ENCODE data around the gene ZDHHC5.
"Not testable (repeated sequence)": the region's sequence is repeated elsewhere in the genome, so short reads cannot be mapped to it uniquely, and the experiment has no call there.

Gene ZDHHC5

GRCh38 chr11:57644748-57645688, 22.9 kb upstream of the ZDHHC5 start:
- peak; percentile 92 for DNase-seq

GRCh38 chr11:57645689-57646085, 22.2 kb upstream of the ZDHHC5 start:
- no peak for DNase-seq

GRCh38 chr11:57646194-57646798, 21.6 kb upstream of the ZDHHC5 start:
- DNase-seq = no peak

GRCh38 chr11:57646799-57647303, 21.1 kb upstream of the ZDHHC5 start:
- no peak for DNase-seq

- DNase-seq = no peak
These were observed 20.5 kb upstream of the ZDHHC5 start for GRCh38 chr11:57647372-57647771.

GRCh38 chr11:57647960-57648800, 19.7 kb upstream of the ZDHHC5 start:
- DNase-seq = no peak

- DNase-seq = no peak
These were observed 18.8 kb upstream of the ZDHHC5 start for GRCh38 chr11:57648801-57649735.

- DNase-seq = peak; percentile 79
These were observed 17.8 kb upstream of the ZDHHC5 start, which contains the start of gene YPEL4 for GRCh38 chr11:57649826-57650738. Gene YPEL4 (minus strand): TSS chr11:57649912. CDS start chr11:57647107, 2,805 bp downstream.

GRCh38 chr11:57650739-57651090, 17.2 kb upstream of the ZDHHC5 start:
- no peak for DNase-seq

- no peak for DNase-seq
These were observed 16.5 kb upstream of the ZDHHC5 start for GRCh38 chr11:57651408-57651807.

GRCh38 chr11:57652230-57652629, 15.7 kb upstream of the ZDHHC5 start:
- DNase-seq = not testable (repeated sequence)

- DNase-seq = no peak
These were observed 15.3 kb upstream of the ZDHHC5 start for GRCh38 chr11:57652662-57653061.

- no peak for DNase-seq
These were observed 14.8 kb upstream of the ZDHHC5 start for GRCh38 chr11:57653163-57653562.

GRCh38 chr11:57656885-57657193, 11.1 kb upstream of the ZDHHC5 start:
- DNase-seq = no peak

- DNase-seq = peak; percentile 99
These were observed 10.5 kb upstream of the ZDHHC5 start, which contains the start of gene CLP1 for GRCh38 chr11:57657194-57658022. Gene CLP1 (plus strand): TSS chr11:57657762. CDS start chr11:57659477, 1,715 bp downstream.

GRCh38 chr11:57658023-57658361, 9.9 kb upstream of the ZDHHC5 start:
- DNase-seq = no peak

- no peak for DNase-seq
These were observed 8.2 kb upstream of the ZDHHC5 start for GRCh38 chr11:57659669-57660068.

GRCh38 chr11:57662893-57663292, 5.0 kb upstream of the ZDHHC5 start:
- no peak for DNase-seq

GRCh38 chr11:57663975-57664374, 3.9 kb upstream of the ZDHHC5 start:
- DNase-seq = no peak

- peak; percentile 90 for DNase-seq
These were observed 688 bp upstream of the ZDHHC5 start for GRCh38 chr11:57667117-57667735.
